Ovary (tissue), 3 donors: ENCODE measurements around the gene EFEMP1.

Experiments
- CTCF ChIP-seq, 3 donors: fragments of 450-650 bp in 2 of 3; fragments of 200-600 bp in 1 of 3; IDR thresholded peaks; one replicate each; pipeline versions ENCODE4 v1.5.1 to v1.8.0; 2016 to 2022; ENCODE audit warnings: antibody characterized with exemption in 3 of 3, mild to moderate bottlenecking in 1 of 3
- POLR2A ChIP-seq: fragments of 450-650 bp; IDR thresholded peaks from one replicate; pipeline ENCODE4 v1.6.1; 2017; ENCODE audit warnings: antibody characterized with exemption, mild to moderate bottlenecking, moderate library complexity
- donor health status: DM: no; HTN: no; CAD: no.

GRCh38 chr2:55949613-55950012 is 26.0 kb upstream of the EFEMP1 start:
- TF ChIP-seq POLR2A (no peak), CTCF (IDR thresholded peaks at IDR 0.05) (no peak)
